GM12875 (cell line): Measurements from ENCODE around the gene ETHE1.

Source experiments
- H3K4me3 ChIP-seq: one replicate; pipeline ENCODE4 v1.5.1; 2011; ENCODE audit warnings: low read depth, low read length, control low read depth
- CTCF ChIP-seq: IDR thresholded peaks from 2 replicates; pipeline ENCODE4 v1.5.1; 2011; ENCODE audit warnings: low read depth, mild to moderate bottlenecking, control low read depth, inconsistent platforms, low read length, moderate library complexity, borderline replicate concordance; ENCODE audit not compliant: insufficient read depth

The ETHE1 gene

GRCh38 chr19:43464134-43464775 lies 62.7 kb downstream of the ETHE1 start:
- TF ChIP-seq CTCF: no peak
- peak overlapping the region; percentile 60 for H3K4me3 ChIP-seq

GRCh38 chr19:43463381-43464133 lies 63.4 kb downstream of the ETHE1 start:
- H3K4me3 ChIP-seq: peak overlapping the region; percentile 60
- no peak for TF ChIP-seq CTCF

GRCh38 chr19:43462785-43463380 lies 64.1 kb downstream of the ETHE1 start:
- H3K4me3 ChIP-seq: no peak overlapping the region
- no peak for TF ChIP-seq CTCF

GRCh38 chr19:43462383-43462782 lies 64.6 kb downstream of the ETHE1 start:
- no peak for TF ChIP-seq CTCF
- no peak overlapping the region for H3K4me3 ChIP-seq

- H3K4me3 ChIP-seq: no peak overlapping the region
- no peak for TF ChIP-seq CTCF
Measured at GRCh38 chr19:43461303-43461702, 65.7 kb downstream of the ETHE1 start.

GRCh38 chr19:43460362-43461016 lies 66.5 kb downstream of the ETHE1 start:
- H3K4me3 ChIP-seq: no peak overlapping the region
- no peak for TF ChIP-seq CTCF
